Smooth muscle cell (in vitro differentiated cells): ENCODE data around the gene ADAMTS6. TPM values are rescaled to one million over a fixed set of nuclear protein-coding genes. Genes with fewer than 3 reads are reported as not detected.
A peak's percentile ranks its signal among the peaks of the same experiment; 100 is the strongest.

Experiments used
- DNase-seq: peaks from one replicate; lab custom pipeline; 2025; ENCODE audit not compliant: unreplicated experiment; lab: John Stamatoyannopoulos, UW
- H2AFZ ChIP-seq: fragments of 200-600 bp; sonication (generic); 2 replicates; pipeline ENCODE4 v1.6.0; 2016; ENCODE audit warnings: antibody characterized with exemption, low read depth, mild to moderate bottlenecking
- H3F3A ChIP-seq: fragments of 200-600 bp; sonication (generic); 2 replicates; pipeline ENCODE4 v1.6.0; 2017; ENCODE audit warnings: antibody characterized with exemption, low read depth
- H3K27ac ChIP-seq: fragments of 200-600 bp; sonication (generic); 2 replicates; pipeline ENCODE4 v1.5.1; 2016; ENCODE audit warnings: low read depth, mild to moderate bottlenecking
- H3K27me3 ChIP-seq: fragments of 200-600 bp; sonication (generic); 2 replicates; pipeline ENCODE4 v1.6.1; 2016; ENCODE audit warnings: low read depth, mild to moderate bottlenecking
- H3K36me3 ChIP-seq: fragments of 200-600 bp; sonication (generic); 2 replicates; pipeline ENCODE4 v1.5.1; 2016; ENCODE audit warnings: low read depth
- H3K4me1 ChIP-seq: fragments of 200-600 bp; sonication (generic); 2 replicates; pipeline ENCODE4 v1.5.1; 2016; ENCODE audit warnings: low read depth
- H3K4me2 ChIP-seq: fragments of 200-600 bp; sonication (generic); 2 replicates; pipeline ENCODE4 v1.6.0; 2016; ENCODE audit warnings: mild to moderate bottlenecking
- H3K4me3 ChIP-seq: fragments of 200-600 bp; sonication (generic); 2 replicates; pipeline ENCODE4 v1.5.1; 2016; ENCODE audit warnings: mild to moderate bottlenecking
- H3K79me2 ChIP-seq: fragments of 200-600 bp; sonication (generic); 2 replicates; pipeline ENCODE4 v1.6.0; 2016; ENCODE audit warnings: low read depth, mild to moderate bottlenecking
- H3K9ac ChIP-seq: fragments of 200-600 bp; sonication (generic); 2 replicates; pipeline ENCODE4 v1.6.0; 2016; ENCODE audit warnings: low read depth
- H3K9me3 ChIP-seq: fragments of 200-600 bp; sonication (generic); replicated peaks from 2 replicates; pipeline ENCODE4 v1.5.1; 2016; ENCODE audit warnings: low read depth
- H4K20me1 ChIP-seq: fragments of 200-600 bp; sonication (generic); 2 replicates; pipeline ENCODE4 v1.6.0; 2016; ENCODE audit warnings: low read depth
- WGBS: methylation state at CpG from one replicate; pipeline ENCODE4 v1.1.7; 2016; ENCODE audit warnings: low lambda C conversion rate; 5-methylcytosine and 5-hydroxymethylcytosine counted together
- polyA plus RNA-seq: library from polyadenylated mRNA; unstranded; fragments of >200 nt; fragmentation: Nextera tagmentation; extraction: Ambion mirVana; gene quantifications from 2 replicates; pipeline ENCODE4 v1.2.1, GENCODE V29; 2016
- total RNA-seq: library from RNA; depleted of rRNA; stranded (reverse); fragments of >200 nt; gene quantifications from 2 replicates; pipeline ENCODE4 v1.2.3, GENCODE V29; 2014
- TF ChIP-seq, protein P1 (sequence below): fragments of 200-600 bp; sonication (generic); IDR thresholded peaks from 2 replicates; pipeline ENCODE4 v1.5.1; 2017; ENCODE audit warnings: borderline replicate concordance, mild to moderate bottlenecking, antibody characterized with exemption; ENCODE audit not compliant: insufficient read depth, poor library complexity, severe bottlenecking

The ADAMTS6 gene
- total and polyA plus RNA-seq, 2 experiments from 2014 or later = 5.9 to 111 TPM

DNA sequence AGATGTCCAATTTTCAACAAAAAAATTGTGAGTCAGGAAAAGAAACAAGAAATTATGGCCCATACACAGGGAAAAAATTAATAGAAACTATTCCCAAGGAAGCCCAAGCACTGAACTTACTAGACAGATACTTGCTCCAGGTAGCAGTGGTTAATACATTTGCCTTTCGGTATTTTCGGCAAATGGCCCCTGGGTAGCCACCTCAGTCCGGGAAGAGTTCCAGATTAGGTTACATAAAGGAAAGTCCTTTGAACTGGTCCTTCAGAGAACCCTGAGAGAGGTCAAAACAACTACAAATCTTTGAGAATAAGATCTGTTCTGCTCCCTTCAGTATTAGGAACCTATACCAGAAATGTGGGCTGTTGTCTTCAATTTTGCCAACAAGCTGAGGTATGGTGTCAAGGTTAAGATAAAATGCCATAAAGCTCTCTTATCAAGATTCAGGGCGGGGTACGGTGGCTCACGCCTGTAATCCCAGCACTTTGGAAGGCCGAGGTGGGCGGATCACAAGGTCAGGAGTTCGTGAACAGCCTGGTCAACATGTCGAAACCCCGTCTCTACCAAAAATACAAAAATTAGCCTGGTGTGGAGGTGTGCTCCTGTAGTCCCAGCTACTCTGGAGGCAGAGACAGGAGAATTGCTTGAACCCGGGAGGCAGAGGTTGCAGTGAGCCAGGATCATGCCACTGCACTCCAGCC, 369.6 kb downstream of the ADAMTS6 start:
- H2AFZ ChIP-seq = no peak overlapping the region
- H3K9me3 ChIP-seq = no peaks in the 10 kb centered on the region
- no peaks in the 10 kb centered on the region for H3K79me2 ChIP-seq
- no peaks in the 10 kb centered on the region for H3K36me3 ChIP-seq
- 92% methylated on average over 12 of the region's 12 CpGs for WGBS
- no peak for DNase-seq
- H3K27ac ChIP-seq = no peak overlapping the region
- no peak overlapping the region for H3K4me3 ChIP-seq
- H4K20me1 ChIP-seq = no peaks in the 10 kb centered on the region
- no peak overlapping the region for H3K9ac ChIP-seq
- H3K4me1 ChIP-seq = no peaks in the 10 kb centered on the region
- no peaks in the 10 kb centered on the region for H3K27me3 ChIP-seq
- TF ChIP-seq, protein P1, sequence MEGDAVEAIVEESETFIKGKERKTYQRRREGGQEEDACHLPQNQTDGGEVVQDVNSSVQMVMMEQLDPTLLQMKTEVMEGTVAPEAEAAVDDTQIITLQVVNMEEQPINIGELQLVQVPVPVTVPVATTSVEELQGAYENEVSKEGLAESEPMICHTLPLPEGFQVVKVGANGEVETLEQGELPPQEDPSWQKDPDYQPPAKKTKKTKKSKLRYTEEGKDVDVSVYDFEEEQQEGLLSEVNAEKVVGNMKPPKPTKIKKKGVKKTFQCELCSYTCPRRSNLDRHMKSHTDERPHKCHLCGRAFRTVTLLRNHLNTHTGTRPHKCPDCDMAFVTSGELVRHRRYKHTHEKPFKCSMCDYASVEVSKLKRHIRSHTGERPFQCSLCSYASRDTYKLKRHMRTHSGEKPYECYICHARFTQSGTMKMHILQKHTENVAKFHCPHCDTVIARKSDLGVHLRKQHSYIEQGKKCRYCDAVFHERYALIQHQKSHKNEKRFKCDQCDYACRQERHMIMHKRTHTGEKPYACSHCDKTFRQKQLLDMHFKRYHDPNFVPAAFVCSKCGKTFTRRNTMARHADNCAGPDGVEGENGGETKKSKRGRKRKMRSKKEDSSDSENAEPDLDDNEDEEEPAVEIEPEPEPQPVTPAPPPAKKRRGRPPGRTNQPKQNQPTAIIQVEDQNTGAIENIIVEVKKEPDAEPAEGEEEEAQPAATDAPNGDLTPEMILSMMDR = no peak
- no peak overlapping the region for H3K4me2 ChIP-seq
- H3F3A ChIP-seq = no peaks in the 10 kb centered on the region

DNA sequence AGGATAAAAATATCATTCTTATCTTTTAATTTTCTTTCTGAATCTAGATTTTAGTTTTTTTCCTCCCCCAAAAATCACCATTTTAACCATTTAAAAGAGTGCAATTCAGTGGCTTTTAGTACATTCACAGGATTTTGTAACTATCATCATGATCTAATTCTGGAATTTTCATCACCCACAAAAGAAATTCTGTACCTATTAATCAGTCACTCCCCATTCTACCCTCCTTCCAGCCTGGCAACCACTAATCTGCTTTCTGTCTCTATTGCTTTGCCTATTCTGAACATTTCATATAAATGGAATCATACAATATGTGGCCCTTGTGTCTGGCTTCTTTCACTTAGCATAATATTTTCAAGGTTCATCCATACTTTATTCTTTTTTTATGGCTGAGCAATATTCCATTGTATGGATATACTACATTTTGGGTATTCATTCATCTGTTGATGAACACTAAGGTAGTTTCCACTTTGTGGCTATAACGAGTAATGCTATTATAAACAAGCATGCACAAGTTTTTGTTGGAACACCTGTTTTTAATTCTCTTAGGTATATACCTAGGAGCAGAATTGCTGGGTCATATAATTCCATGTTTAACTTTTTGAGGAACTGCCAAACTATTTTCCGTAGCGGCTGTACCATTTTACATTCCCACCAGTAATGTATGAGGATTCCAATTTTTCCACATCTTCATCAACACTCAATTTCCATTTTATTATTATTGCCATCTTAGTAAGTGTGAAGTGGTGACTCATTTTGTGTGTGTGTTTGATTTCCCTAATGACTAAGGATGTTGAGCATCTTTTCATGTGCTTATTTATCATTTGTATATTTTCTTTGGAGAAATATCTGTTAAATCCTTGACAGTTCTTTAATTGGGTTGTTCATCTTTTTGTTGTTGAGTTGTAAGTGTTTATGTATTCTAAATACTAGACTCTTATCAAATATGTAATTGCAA, 372.7 kb downstream of the ADAMTS6 start:
- H3K4me2 ChIP-seq = no peak overlapping the region
- WGBS = 85% methylated on average over 3 of the region's 3 CpGs
- no peaks in the 10 kb centered on the region for H3F3A ChIP-seq
- no peak for DNase-seq
- no peaks in the 10 kb centered on the region for H3K27me3 ChIP-seq
- peak overlapping the region; percentile 5 for H3K27ac ChIP-seq
- H4K20me1 ChIP-seq = no peaks in the 10 kb centered on the region
- no peaks in the 10 kb centered on the region for H3K79me2 ChIP-seq
- no peak overlapping the region for H3K9ac ChIP-seq
- H3K36me3 ChIP-seq = no peaks in the 10 kb centered on the region
- no peak overlapping the region for H2AFZ ChIP-seq
- no peaks in the 10 kb centered on the region for H3K9me3 ChIP-seq
- no peaks in the 10 kb centered on the region for H3K4me1 ChIP-seq
- H3K4me3 ChIP-seq = no peak overlapping the region
- TF ChIP-seq, protein P1 = no peak

DNA sequence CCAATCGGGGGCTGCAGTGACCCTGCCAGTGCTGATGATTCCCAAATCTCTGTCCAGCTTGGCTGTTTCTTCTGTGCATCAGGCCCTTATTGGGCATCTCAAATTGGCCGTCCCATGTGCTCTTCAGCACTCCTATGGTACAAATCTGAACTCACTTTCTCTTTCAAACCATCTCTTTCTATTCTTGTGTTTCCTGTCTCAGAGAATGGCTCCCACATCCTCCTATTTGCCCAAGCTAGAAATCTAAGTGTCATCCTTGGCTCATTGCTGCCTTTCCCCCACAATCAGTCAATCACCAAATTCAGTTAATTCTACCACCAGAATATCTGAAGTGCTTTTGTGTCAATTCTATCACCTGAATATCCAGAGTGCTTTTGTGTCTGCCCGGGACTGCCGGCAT, 376.4 kb downstream of the ADAMTS6 start:
- H3K9ac ChIP-seq = no peak overlapping the region
- H3K27me3 ChIP-seq = no peaks in the 10 kb centered on the region
- no peaks in the 10 kb centered on the region for H3K36me3 ChIP-seq
- H2AFZ ChIP-seq = no peak overlapping the region
- WGBS = 95% methylated on average over 4 of the region's 4 CpGs
- H3K4me2 ChIP-seq = no peak overlapping the region
- H3K9me3 ChIP-seq = no peaks in the 10 kb centered on the region
- no peak overlapping the region for H3K4me3 ChIP-seq
- H4K20me1 ChIP-seq = no peaks in the 10 kb centered on the region
- no peak for DNase-seq
- TF ChIP-seq, protein P1 = no peak
- H3K79me2 ChIP-seq = no peaks in the 10 kb centered on the region
- peaks cover 10% of the 10 kb centered on the region for H3F3A ChIP-seq
- H3K4me1 ChIP-seq = peaks cover 3% of the 10 kb centered on the region
- H3K27ac ChIP-seq = no peak overlapping the region
